NCI-H2227 (cell line): ENCODE measurements around the gene SLC22A14.
"Not testable (repeated sequence)": the region's sequence is repeated elsewhere in the genome, so short reads cannot be mapped to it uniquely, and the experiment has no call there.

ENCODE experiments used
- DNase-seq: peaks from one replicate; lab custom pipeline; 2025; ENCODE audit not compliant: unreplicated experiment; lab: John Stamatoyannopoulos, UW

Gene SLC22A14

GRCh38 chr3:38270606-38271005 is 11.5 kb upstream of the SLC22A14 start:
- DNase-seq = no peak

GRCh38 chr3:38271553-38271952 is 10.5 kb upstream of the SLC22A14 start:
- no peak for DNase-seq

GRCh38 chr3:38274864-38275649 is 7.0 kb upstream of the SLC22A14 start:
- no peak for DNase-seq

GRCh38 chr3:38275658-38276057 is 6.4 kb upstream of the SLC22A14 start:
- DNase-seq = no peak

- no peak for DNase-seq
These were observed 5.8 kb upstream of the SLC22A14 start for GRCh38 chr3:38276081-38276916.

- DNase-seq = no peak
These were observed 5.0 kb upstream of the SLC22A14 start for GRCh38 chr3:38276917-38277630.

- DNase-seq = no peak
These were observed 3.3 kb upstream of the SLC22A14 start for GRCh38 chr3:38278841-38279240.

- no peak for DNase-seq
These were observed 2.0 kb downstream of the SLC22A14 start for GRCh38 chr3:38283810-38284755.

GRCh38 chr3:38284756-38285150 is 2.7 kb downstream of the SLC22A14 start:
- no peak for DNase-seq

GRCh38 chr3:38289286-38290217 is 7.5 kb downstream of the SLC22A14 start:
- not testable (repeated sequence) for DNase-seq

- DNase-seq = not testable (repeated sequence)
These were observed 15.0 kb downstream of the SLC22A14 start for GRCh38 chr3:38297053-38297452.

GRCh38 chr3:38297537-38297936 is 15.4 kb downstream of the SLC22A14 start:
- no peak for DNase-seq

- DNase-seq = no peak
These were observed 16.0 kb downstream of the SLC22A14 start for GRCh38 chr3:38297947-38298711.

- no peak for DNase-seq
These were observed 24.8 kb downstream of the SLC22A14 start for GRCh38 chr3:38306941-38307340.

GRCh38 chr3:38307599-38307998 is 25.5 kb downstream of the SLC22A14 start:
- DNase-seq = no peak

GRCh38 chr3:38308456-38308855 is 26.4 kb downstream of the SLC22A14 start:
- DNase-seq = no peak

GRCh38 chr3:38311476-38311875 is 29.4 kb downstream of the SLC22A14 start:
- no peak for DNase-seq

GRCh38 chr3:38311941-38312340 is 29.8 kb downstream of the SLC22A14 start:
- DNase-seq = no peak

GRCh38 chr3:38312356-38312755 is 30.3 kb downstream of the SLC22A14 start:
- DNase-seq = no peak
